DMS153 treated with DMSO at 0.1 percent for 48 hours (cell line): ENCODE measurements around the gene EHD1.

ENCODE experiments used
- DNase-seq: peaks from one replicate; lab custom pipeline; 2025; ENCODE audit not compliant: unreplicated experiment; lab: John Stamatoyannopoulos, UW

The EHD1 gene

DNA sequence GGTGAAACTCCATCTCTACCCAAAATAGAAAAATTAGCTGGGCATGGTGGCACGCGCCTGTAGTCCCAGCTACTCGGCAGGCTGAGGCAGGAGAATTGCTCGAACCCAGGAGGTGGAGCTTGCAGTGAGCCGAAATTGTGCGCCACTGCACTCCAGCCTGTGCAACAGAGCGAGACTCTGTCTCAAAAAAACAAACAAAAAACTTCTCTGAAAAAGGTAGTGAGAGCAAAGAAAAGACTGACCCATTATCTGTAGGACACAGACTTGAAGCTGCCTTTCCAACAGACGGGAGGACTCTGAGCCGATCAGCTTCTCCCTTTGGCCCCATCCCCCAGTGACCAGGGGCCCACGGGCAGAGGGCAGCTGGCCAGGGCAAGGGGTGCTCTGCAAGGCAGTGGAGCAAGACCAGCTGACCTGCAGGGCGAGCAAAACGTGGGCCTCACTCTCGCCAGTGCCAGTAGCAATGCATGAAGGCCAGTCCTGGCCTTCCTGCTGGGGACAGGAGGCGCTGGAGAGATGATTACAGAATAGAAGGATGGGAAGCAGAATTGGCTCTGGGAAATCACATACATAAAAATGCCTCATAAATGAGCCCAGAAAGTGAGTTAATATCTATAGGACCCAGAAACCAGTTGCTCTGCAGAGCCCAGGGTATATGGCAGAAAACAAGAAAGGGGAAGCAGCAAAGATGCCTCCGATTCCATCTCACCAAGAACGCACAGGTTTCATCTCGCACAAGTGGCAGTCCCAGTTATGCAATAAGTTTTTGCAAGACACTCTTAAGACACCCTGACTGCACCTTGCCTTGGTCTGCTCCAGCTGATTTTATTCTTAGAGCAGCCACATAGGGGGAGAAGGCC is 2.8 kb downstream of the EHD1 start:
- no peak for DNase-seq

DNA sequence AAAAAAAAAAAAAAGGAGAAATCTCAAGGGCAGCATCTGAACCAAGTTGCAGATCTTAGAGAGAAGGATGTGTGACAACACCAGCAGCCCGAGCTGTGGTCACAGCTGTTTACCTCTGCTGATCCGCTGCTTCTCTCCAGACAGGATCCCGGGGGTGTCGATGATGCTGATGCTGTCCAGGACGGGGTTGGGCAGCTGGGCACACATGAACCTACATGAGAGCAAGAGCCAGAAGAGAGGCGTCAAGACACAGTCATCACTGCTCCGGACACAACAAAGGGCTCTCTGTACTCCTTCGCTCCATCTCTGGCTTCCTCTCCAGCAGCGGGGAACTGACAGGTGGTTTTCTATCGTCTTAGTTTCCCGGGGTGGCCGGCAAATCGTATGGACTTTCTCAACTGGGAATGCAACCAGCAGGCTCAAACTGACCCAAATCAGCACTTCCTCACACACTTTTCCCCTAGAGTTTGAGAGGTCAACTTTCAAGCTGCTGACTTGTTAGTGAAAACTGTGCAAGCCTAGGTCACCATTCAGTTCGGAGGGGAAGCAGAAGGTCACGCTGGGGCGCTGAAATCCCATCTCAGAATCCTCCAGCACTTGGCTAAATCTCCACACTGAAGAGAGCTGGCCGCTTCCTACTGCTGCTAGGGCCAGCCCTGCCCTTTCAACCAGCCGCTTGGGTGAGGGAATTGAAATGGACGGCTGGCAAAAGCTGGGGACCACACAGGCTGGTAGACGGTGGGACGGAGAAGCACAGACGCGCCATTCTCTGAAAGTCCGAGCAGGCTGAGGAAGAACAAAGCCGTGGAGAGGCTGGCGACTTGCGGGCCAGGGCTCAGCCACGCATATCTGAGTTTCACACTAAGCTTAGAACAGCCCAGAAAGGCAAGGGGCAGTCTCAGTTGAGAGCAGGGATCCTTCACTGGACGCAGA is 3.8 kb downstream of the EHD1 start:
- no peak for DNase-seq

DNA sequence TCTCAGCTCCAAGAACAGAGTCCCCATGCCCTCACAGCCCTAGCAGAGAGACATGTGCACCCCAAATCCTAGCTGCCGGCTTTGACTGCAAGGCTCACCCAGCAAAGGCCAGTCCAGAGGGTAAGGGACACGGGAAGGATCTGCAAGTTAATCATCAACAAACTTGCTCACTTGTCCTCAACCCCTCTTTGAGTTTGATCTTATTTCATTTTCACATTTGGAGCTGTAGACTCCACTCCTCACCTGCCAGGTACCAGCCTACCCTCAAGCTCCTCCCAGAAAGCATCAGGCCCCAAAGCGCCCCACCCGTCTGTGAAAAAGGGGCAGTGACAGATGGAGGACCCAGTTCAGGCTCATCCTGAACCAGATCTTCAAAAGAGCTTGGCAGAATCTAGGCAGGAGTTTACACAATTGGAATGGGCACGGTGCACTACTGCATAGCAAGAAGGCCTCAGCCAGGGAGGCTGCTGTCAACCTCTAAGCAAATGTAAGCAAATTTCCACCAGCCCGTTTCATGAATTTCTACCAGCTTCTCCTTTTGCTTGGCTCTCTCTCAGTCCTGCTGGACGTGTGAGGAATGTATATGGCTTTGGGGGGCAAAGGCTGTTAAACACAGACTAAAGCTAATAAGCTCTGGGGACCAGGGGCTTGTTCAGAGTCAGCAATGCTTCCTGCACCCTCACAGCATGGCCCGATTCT is 5.5 kb downstream of the EHD1 start:
- DNase-seq: no peak

DNA sequence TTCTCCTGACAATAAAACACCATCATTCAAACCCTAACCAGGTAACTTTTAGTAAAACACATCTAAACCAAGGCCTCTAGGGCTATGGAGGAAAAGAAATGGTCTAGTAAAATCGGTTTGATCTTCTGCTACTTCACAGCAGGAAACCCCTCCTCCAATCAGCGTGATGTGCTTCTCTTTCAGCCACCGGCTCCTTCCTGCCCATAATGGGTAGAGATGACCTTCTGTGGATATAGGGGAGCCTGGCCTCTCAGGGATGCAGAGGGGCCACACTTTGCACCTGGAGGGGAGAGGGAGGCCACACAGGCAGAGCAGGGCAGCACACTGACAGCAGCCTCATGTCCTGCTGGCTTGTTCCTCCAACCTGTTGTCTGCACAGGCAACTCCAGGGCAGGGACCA is 6.9 kb downstream of the EHD1 start:
- no peak for DNase-seq

DNA sequence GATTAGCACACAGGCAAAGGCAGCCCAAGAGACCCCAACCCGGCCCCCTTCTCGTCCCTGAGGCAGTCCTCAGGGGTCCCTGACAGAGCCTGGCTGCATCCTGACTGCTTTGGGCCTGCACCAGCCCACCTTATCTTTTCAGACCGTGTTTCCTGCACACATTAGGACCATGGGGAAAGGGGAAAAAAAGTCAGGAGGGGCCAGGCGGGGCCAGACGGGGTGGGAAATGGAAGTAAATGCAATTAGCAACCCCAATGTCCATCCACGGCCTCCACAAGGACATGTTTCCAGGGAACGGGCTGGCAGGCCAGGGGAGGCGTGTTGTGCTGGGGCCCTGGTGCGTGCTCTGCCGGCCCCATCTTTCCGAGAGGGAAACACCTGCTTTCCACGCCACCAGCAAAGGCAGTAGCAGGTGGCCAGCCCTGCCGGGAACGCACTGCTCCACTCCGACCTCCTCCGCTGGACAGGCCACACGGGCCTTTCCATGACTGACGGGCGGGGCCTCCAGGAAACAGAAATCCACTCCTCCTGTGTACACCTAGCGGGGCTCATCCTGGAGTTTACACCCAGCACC is 7.4 kb downstream of the EHD1 start:
- no peak for DNase-seq

DNA sequence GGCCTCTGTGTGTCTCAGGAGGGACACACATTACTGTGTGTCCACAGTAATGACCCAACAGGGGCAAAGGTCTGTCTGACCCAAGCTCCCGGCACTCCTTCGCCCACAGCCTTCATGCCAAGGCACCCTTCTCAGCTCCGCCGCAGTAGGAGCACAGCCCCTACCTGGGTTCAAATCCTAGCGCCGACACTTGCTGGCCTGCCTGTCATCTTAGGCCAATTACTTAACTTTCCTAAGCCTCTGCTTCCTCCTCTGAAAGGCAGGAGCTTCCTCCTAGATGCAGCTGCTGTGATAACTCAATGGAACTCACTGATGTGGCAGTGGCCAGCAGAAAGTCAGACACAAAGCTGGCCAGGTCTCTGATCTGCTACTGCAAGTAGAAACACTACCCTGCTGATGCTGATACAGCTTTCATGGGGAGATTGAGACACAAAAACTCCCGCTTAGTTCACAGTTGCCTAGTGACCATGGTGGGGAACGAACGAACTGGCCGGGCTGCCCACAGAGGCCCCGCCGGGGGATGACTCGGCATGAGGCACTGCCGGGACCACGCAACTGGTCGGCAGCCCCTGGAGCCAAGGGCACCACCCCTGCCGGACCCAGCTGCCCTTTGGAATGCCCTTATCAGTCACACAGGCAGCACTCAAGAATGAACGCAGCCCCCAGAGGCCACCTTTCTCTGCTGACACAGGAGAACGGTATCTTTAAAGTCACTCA is 8.1 kb downstream of the EHD1 start:
- DNase-seq: no peak

DNA sequence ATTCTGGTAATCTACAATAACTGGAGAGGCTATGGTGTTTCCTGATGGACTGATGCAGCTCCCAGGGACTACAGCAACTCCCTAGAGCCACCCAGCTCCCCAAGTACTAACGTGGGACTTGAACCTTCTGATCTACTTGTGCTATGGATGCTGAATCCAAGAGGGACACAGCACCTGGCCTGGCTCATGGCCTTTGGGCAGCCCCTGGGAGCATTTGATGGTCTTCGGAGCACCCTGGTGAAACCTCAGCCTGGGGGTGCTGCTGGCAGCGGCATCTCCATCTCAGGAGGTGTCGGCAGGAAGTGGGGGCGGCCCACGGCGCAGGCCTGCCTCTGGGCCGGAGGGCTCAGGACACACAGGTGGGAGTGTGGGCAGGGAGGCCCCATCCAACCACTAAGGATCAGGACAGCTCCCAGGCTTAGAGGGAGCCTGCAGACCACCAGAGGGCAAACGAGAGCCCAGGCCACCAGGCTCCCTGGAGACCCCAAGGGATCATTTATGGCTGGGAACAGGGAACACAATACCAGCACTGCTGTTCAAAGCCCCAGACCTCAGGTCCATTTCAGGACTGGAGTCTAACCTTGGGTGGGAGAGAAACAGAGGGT is 8.7 kb downstream of the EHD1 start:
- no peak for DNase-seq

DNA sequence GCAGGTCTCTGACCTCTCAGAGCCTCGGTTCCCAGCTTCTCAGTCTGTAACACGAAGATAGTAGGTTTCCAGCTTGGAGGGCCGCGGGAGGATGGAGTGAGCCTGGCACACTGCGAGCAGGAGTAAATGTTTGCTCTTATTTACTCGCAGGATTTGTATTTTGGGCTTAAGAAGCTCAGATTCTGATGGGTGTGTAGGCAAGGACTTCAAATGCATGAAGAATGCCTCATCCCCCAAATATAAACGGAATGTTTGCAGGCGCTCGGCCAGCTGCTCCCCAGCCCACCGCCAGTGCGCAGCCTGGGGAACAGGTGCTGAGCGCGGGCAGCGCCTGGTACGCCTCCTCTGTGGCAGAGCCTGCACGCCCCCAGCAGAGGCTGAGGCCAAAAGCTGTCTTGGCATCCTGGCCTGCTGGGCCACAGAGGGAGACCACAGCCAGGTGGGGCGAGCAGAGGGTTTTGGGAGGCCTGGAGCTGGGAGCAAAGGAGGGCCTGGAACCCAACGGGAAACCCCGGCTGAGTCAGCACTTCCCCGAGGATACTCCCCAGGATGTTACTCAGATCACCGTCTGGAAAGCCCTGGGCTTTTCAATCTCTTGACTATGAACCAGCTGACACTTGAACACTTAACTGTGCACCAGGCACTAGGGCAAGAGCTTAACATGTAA is 9.4 kb downstream of the EHD1 start:
- DNase-seq: no peak

DNA sequence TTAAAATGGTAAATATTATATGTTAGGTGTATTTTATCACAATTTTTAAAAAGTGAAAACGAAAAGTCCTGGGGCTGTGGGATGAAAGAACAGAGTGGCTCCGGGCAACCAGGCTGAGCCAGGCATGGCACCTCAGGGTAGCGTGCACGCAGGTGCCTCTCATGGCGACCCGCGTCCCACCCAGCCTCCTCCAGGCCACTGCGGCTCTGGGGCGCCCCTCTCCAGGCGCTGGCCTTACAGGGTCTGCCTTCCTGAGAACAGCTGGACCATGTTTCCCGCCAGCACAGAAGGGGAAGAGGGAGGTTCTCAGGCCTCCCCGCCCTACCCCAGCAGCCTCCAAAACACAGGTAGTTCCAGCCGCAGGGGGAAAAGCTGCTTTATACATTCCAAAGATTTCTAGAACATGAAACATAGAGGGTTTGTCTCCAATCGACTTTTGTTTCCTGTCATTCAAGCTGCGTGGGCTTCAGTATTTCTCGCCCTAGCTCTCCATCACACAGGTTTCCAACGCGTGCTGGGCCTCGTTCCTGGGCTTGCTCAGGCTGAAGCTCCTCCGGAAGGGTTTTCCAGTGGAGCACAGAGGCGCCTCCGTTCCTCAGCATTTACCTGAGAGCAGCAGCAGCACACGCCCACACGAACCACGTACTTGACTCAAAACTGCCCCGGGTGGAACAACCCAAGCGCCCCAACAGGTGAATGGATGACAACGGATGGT is 10.5 kb downstream of the EHD1 start:
- no peak for DNase-seq

DNA sequence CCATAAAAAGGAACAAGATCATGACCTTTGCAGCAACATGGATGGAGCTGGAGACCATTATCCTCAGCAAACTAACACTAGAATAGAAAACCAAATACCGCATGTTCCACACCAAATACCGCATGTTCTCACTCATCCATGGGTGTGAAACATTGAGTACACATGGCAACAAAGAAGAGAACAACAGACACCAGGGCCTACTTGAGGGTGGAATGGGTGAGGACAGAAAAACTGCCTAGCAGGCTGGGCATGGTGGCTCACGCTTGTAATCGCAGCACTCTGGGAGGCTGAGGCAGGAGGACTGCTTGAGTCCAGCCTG is 12.3 kb downstream of the EHD1 start:
- no peak for DNase-seq

DNA sequence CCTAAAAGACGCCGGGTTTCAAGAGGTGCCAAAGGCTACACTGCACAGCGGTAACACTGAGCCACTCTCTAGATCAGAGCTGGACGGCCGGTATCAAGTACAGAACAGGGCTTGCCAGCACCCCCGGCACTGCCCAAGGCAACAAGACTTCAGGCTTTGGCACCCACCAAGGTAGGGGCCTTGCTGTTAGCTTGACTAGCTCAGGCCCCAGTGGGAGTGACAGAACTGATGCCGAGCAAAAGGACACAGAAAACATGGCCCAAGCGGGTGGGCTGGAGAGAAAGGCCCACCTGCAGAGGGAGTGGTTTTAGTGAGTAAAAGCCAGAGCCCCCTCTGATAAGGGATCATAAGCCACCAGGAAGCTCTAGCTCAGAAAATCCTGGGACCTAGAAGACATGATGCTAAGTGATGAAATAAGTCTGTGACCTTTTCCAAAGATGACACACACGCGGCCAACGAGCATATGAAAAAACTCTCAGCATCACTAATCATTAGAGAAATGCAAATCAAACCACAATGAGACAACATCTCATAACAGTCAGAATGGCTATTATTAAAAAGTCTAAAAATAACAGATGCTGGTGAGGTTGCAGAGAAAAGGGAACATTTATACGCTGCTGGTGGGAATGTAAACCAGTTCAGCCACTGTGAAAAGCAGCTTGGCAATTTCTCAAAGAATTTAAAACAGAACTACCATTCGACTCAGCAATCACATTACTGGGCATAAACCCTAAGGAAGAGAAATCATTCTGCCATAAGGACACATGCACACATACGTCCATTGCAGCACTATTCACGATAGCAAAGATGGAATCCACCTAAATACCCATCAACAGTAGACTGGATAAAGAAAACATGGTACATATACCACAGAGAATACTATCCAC is 12.9 kb downstream of the EHD1 start:
- no peak for DNase-seq

DNA sequence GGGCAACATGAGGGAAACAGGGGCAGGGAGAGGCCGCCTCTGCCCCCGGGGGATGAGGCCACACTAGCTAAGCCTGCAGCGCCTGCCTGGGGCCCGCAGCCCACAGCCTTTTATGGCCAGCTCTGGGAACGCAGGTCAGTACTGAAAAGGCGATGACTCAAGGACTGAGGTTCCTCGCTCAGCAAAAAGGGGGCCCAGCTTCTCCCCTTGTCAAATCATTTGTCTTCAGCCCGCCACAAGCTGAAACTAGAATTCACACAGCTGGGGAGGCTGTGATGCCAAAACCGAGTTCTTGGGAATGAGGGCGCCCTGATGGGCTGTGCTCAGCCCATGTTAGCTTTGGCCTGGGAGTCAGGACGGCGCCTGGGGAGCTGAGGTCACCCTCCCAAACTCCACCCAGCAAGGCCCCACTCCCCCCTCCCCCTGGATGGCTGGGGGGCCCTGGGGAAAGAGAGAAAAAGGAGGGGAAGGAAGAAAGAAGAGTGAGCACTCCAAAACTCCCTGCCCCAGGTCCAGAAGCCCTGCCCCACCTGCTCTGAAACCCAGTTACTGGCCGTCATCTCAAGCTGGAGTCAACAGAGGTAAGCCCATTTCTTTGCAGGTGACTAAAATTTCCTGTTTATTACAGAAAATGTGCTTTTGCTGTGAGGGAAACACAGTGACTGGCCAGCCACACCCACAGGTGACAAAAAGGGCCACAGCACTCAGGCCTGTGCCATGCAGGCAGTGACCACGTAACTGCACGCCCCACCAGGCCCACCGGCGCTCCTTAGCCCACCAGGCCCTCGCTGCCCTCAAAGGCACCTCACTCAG is 13.7 kb downstream of the EHD1 start:
- no peak for DNase-seq

DNA sequence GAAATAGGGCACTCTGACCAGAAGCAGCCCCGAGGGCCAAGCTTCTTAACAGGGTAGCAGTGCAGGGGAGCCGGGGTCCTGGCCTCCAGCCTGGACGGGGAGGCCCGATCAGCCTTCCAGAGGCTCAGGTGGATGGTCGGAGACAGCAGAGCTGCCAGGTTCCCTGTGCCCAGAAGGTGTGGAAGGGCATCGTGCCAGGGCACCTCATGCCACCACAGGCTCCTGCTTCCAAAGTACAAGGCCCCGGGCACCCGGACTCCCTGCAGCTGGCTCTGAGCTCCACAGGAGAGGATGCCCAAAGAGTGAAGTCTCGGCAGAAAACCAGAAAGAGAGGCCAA is 14.3 kb downstream of the EHD1 start:
- DNase-seq: no peak

DNA sequence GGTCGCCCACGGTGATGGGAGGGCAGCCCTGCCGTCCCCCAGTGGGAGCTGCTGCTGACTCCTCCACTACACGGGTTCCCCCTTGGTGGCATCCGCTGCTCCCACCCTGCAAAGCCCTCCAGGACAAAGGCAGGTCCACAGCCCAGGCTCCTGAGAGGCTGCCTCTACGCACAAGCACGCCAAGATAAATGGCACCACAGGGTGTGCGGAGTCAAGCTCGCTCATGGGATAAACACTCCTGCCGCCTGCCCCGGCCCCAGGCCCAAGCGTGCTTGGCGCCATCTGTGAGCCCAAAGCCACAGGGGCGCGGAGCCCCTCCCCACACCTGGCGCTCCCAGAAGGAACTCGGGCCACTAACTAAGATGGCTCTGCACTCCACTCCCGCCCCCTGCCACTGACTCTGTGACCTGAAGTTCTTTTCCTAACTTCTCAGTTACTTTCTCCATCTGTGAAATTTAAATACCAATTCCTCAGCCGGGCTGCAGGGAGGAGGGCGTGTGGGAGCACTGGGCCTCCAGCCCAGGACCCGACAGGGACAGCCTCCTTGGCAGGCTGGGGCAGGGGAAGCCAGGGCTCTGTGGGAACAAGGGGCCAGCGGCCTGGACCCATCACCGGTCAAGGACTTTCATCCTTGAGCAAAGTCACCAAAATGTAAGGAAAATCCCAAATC is 14.9 kb downstream of the EHD1 start:
- DNase-seq: no peak

DNA sequence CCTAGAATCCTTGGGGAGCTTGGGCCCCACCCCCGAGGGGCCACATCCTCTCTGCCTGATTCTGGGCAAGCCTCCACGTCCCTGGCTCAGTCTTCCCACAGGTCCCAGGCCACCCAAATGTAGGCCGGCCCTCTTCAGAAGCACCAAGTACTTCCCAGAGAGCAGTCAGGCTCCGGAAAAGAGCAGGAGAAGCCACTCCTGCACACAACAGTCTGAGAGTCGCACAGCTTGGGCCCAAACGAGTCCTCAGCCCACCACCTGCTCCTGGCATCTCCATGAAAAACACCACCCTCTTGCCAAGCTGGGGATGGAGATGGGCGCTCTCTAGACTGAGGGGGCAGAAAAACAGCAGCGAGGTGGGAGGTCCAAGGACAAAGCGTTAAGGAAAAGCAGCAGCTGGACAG is 15.4 kb downstream of the EHD1 start:
- no peak for DNase-seq

DNA sequence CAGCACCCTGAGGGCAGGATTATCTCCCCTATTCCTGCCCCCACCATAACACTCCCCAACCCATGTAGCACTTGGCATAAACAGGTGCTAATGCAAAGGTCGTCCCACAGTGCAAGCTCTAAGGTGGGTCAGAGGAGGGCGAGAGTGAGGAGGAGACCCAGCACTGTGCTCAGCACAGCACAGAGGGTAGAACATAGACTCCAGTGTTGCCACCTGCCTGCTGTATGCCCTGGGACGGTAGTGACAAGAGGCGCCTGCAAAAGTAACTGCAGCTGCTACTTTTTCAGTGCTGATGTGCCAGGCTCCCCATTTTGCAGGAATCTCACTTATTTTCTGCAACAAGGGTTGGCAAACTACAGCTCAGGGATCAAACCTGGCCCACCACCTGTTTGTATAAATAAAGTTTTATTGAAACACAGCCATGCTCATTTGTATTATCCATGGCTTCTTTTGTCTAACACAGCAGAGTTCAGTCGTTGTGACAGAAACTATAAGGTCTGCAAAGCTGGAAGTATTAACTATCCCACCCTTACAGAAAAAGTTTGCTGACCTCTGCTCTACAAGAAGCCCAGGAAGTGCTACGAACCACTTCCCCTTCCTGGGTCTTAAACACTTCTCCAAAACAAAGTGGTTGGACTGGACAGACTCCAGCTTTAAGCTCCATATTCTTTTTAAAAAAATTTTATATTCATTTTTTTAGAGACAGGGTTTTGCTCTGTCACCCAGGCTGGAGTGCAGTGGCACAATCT is 17.0 kb downstream of the EHD1 start:
- no peak for DNase-seq
